ENCODE data around the gene CBARP. TPM values are rescaled to one million over a fixed set of nuclear protein-coding genes. Genes with fewer than 3 reads are reported as not detected.
A peak's percentile ranks its signal among the peaks of the same experiment; 100 is the strongest.

Gene CBARP
- total and polyA plus RNA-seq, 2 of the 4 experiments (the other 2 are of a cell fraction), result 0.18 to 3.9 TPM

DNA sequence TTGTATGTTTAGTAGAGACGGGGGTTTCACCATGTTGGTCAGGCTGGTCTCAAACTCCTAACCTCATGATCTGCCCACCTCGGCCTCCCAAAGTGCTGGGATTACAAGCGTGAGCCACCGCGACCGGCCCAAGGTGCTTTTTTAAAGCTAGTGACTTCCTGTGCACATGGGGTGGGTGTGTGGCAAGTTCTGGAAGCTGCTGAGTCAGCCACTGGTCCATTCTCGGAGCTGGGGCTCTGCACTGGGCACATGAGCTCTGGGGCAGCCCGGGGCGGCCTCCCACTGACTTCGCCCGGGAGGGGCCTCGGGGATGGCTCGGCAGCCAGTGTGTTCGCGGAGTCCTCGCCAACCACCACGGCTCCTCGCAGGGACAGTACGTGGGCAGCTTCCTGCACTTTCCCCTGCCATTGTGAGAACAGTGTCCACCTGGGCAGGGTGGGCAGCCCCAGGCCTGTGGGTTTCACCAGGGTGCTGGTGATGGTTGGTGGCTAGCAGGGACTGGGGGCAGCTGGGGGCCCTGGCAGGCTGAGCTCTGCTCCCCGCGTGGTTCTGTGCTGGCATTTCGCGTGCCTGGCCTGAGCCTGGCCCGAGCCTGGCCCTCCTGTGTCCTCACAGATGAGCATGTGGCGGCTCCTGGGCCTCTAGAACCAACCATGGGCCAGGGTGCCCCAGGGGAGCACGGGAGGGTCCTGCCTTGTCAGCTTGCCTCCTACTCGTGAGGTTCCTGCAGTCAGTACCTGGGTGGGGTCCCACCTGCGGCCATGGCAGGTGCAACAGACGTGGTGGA, 12.2 kb downstream of the CBARP start:
- Histone ChIP-seq H4K91ac (ENCODE audit: insufficient read depth, low read depth, low read length) (no peak overlapping the region), H2BK120ac (ENCODE audit: low read depth, low read length) (no peak overlapping the region), H4K5ac (ENCODE audit: low read depth, low read length) (no peak overlapping the region), H2AK9ac (replicated peaks; ENCODE audit: low read depth, low read length, poor library complexity) (no peak overlapping the region), H2BK5ac (ENCODE audit: low read depth, low read length, poor library complexity, severe bottlenecking) (no peak overlapping the region), H3K14ac (replicated peaks; ENCODE audit: low read depth, low read length) (no peak overlapping the region), H2BK20ac (ENCODE audit: low read depth, low read length) (no peak overlapping the region), H3K27ac (ENCODE audit: insufficient read depth, low read length) (no peak overlapping the region), H3K9me3 (ENCODE audit: control insufficient read depth, insufficient read depth, low read length) (no peaks in the 10 kb centered on the region), H3K23ac (ENCODE audit: low read depth, low read length) (no peak overlapping the region), H4K20me1 (ENCODE audit: insufficient read depth, low read length) (peaks cover 16% of the 10 kb centered on the region), H3K4me2 (ENCODE audit: low read depth, low read length) (no peak overlapping the region), H3K36me3 (ENCODE audit: control insufficient read depth, insufficient read depth, low read length) (peaks cover 55% of the 10 kb centered on the region), H3K4me3 (ENCODE audit: insufficient read depth, low read depth, low read length) (no peak overlapping the region), H3K18ac (ENCODE audit: low read depth, low read length) (no peak overlapping the region), H3K56ac (ENCODE audit: extremely low read depth, insufficient read depth, low read length) (no peak overlapping the region), H3K79me1 (ENCODE audit: low read depth in 1 of 2, low read length in 2 of 2) (peaks cover 5 to 24% of the 10 kb centered on the region in 2 experiments; a peak in 2 of 4 replicates), H3K9ac (ENCODE audit: low read depth, low read length) (no peak overlapping the region), H3K4me1 (ENCODE audit: control insufficient read depth, insufficient read depth, low read length) (no peaks in the 10 kb centered on the region), H2AK5ac (ENCODE audit: low read depth, low read length) (no peak overlapping the region), H2BK15ac (ENCODE audit: low read depth, low read length) (no peak overlapping the region), H3K27me3 (ENCODE audit: control insufficient read depth, insufficient read depth, low read length) (no peaks in the 10 kb centered on the region), H2AFZ (replicated peaks; ENCODE audit: low read length, poor library complexity) (no peak overlapping the region), H3K4ac (ENCODE audit: low read depth, low read length) (no peak overlapping the region), H4K8ac (ENCODE audit: low read depth in 2 of 2, low read length in 2 of 2) (no peak overlapping the region), H3K9me1 (ENCODE audit: insufficient read depth, low read length) (no peaks in the 10 kb centered on the region)
- CTCF ChIA-PET, result no interaction called here
- ATAC-seq (ENCODE audit: low read depth) (no peak), DNase-seq (no peak)
- dilution Hi-C loops (cut with HindIII; ENCODE audit: low sequenced_read_pairs, unreplicated experiment) (no loop called here), intact Hi-C loops (cut with micrococcal nuclease) (no loop called here), in situ Hi-C loops (cut with MboI; ENCODE audit: low sequenced_read_pairs) (no loop called here)
- POLR2A ChIA-PET (ENCODE audit: unreplicated experiment), result interaction anchor here (0.6 kb wide), 1 partner anchor 472 kb away, joined by 3 read pairs; no protein-coding TSS in a partner anchor
- WGBS, 2 experiments (ENCODE audit: extremely low coverage in 2 of 2, insufficient read length in 1 of 2), result 94% methylated on average over 11 of the region's 29 CpGs; no CpG with 5 or more reads in 1 of the 2 experiments
- TF ChIP-seq RFX5 (IDR thresholded peaks at IDR 0.05; ENCODE audit: low read depth, low read length) (no peak), MAFK (IDR thresholded peaks at IDR 0.05; ENCODE audit: low read depth, low read length) (peak; percentile 21; the same call in 1 of the 2 replicates)
- no TSS peak for BruUV-seq (replicated peaks)
